Mammary epithelial cell (primary cell): Measurements from ENCODE around the gene ZNF611.

Experiments used
- EZH2 ChIP-seq: IDR thresholded peaks from 2 replicates; pipeline ENCODE4 v1.6.1; 2012; ENCODE audit warnings: low read length, inconsistent platforms, borderline replicate concordance
- TF ChIP-seq, protein P1 (sequence below), 2 donors: IDR thresholded peaks in 1 of 2; conservative IDR thresholded peaks in 1 of 2; 2 replicates each; pipeline ENCODE4 v1.5.1; 2011 to 2012; ENCODE audit warnings: inconsistent platforms in 2 of 2, low read length in 2 of 2, mild to moderate bottlenecking in 2 of 2, control low read depth in 1 of 2, low read depth in 1 of 2; ENCODE audit not compliant: insufficient read depth in 1 of 2; ENCODE audit errors: extremely low read depth in 1 of 2

DNA sequence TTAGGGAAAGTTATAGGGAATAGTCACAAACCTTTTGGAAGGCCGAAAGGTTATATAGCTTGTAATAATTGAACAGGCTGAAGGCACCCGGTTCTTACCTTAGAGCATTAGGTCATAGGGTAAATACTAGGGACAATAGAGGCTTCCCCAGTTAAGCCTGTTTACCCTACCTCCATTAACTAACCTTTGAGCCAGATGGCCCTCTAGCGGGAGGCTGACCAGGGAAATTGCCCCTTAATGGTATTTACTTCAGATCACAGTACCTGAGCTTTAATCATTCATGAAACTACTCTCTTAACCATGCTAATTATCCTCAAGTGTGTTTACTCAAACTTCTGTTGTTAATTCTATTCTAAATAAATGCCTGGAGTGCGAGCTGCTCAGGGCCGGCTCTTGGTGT lies 76.2 kb downstream of the ZNF611 start:
- TF ChIP-seq, protein P1, sequence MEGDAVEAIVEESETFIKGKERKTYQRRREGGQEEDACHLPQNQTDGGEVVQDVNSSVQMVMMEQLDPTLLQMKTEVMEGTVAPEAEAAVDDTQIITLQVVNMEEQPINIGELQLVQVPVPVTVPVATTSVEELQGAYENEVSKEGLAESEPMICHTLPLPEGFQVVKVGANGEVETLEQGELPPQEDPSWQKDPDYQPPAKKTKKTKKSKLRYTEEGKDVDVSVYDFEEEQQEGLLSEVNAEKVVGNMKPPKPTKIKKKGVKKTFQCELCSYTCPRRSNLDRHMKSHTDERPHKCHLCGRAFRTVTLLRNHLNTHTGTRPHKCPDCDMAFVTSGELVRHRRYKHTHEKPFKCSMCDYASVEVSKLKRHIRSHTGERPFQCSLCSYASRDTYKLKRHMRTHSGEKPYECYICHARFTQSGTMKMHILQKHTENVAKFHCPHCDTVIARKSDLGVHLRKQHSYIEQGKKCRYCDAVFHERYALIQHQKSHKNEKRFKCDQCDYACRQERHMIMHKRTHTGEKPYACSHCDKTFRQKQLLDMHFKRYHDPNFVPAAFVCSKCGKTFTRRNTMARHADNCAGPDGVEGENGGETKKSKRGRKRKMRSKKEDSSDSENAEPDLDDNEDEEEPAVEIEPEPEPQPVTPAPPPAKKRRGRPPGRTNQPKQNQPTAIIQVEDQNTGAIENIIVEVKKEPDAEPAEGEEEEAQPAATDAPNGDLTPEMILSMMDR (conservative IDR thresholded peaks at IDR 0.05 in 1 of 2, IDR thresholded peaks at IDR 0.05 in 1 of 2; ENCODE audit: extremely low read depth in 1 of 2, insufficient read depth in 1 of 2, low read depth in 1 of 2, low read length in 2 of 2): no peak
- no peak for TF ChIP-seq EZH2
